ENCODE measurements around the gene VPS8.

Gene VPS8

DNA sequence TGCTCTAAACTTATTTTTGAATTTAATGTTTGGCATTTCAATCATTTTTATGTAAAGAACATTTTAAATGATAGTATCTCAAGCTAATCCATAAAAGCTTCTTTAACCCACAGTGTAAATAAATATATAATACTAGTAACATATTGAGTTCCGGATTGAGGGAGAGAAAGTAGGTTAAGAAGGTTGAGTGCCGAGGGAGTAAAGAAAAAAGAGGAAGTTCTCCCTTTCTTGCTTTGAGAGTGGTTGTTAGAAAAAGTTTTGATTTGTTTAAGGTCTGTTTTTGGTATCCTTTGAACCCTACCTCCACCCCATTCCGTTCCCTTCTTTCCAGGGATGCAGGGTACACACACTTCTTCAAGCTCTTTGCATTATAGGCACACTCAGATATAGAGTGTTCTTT is 130.8 kb downstream of the VPS8 start:
- no peak for ATAC-seq
- no peak for TF ChIP-seq PATZ1 (CRISPR knock-in tag; IDR thresholded peaks at IDR 0.05; ENCODE audit: borderline replicate concordance)
- TF ChIP-seq OSR1 (CRISPR knock-in tag; IDR thresholded peaks at IDR 0.05): no peak

DNA sequence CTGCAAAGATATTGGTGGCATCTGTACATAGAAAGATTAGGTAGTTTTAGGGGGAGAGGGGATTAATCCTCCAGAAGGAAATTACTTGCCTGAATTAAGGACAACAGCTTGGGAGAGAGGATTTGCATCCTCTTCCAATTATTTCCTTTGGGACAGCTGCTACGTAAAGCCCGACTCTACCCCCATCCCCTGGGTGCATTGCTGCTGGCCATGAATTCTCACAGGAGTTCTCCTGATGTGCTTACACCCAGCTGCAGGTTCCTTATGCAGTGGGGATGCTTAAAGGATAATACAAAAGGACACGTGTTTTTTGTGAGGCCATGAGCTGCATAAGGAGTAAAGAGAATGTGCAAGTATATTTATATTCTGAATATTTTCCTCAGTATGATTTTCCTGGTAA is 132.3 kb downstream of the VPS8 start:
- TF ChIP-seq POU6F1 (CRISPR knock-in tag; IDR thresholded peaks at IDR 0.05; ENCODE audit: borderline replicate concordance, low read depth) (no peak), PPARA (CRISPR knock-in tag; IDR thresholded peaks at IDR 0.05; ENCODE audit: borderline replicate concordance) (no peak), TCF4 (CRISPR knock-in tag; IDR thresholded peaks at IDR 0.05; ENCODE audit: borderline replicate concordance) (no peak), OSR1 (CRISPR knock-in tag; IDR thresholded peaks at IDR 0.05) (no peak), TSHZ2 (CRISPR knock-in tag; IDR thresholded peaks at IDR 0.05) (no peak)
- ATAC-seq: no peak

DNA sequence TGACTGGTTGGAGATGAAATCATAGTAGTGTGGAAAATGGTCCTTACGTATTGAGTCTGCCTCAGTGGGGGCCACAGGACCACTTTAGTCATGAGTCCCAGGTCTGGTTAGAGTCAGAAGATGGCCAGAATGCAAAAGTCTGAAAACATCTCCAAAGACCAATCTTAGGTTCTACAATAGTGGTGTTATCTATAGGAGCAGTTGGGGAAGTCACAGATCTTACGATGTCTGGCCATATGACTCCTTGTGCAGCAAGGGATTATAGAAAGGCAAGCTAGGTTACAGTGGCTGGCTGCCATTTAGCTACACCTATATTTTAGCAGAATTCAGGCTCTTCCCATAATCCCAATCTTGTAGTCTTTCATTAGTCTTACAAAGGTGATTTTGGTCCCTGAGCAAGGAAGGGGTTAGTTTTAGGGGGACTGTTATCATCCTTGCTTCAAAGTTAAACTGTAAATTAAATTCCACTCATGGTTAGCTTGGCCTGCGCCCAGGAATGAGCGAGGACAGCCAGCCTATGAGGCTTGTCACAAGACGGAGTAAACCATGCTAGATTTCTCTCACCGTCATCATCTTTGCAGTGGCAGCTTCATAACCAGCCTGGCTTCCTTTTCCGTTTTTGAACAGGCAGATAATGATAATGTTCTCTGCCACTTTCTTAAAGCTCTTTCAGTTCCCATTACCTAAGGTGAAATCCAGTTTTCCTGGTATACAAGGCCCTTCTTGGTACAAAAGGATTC is 134.1 kb downstream of the VPS8 start:
- TF ChIP-seq TCF4 (CRISPR knock-in tag; IDR thresholded peaks at IDR 0.05; ENCODE audit: borderline replicate concordance) (no peak), TOX (CRISPR knock-in tag; IDR thresholded peaks at IDR 0.05; ENCODE audit: borderline replicate concordance) (no peak), ZNF8 (CRISPR knock-in tag; IDR thresholded peaks at IDR 0.05) (no peak), SNAI2 (CRISPR knock-in tag; IDR thresholded peaks at IDR 0.05) (no peak), ZNF565 (CRISPR knock-in tag; conservative IDR thresholded peaks at IDR 0.05; ENCODE audit: low read depth) (no peak), PATZ1 (CRISPR knock-in tag; IDR thresholded peaks at IDR 0.05; ENCODE audit: borderline replicate concordance) (no peak), BACH2 (CRISPR knock-in tag; IDR thresholded peaks at IDR 0.05; ENCODE audit: borderline replicate concordance) (no peak), OSR1 (CRISPR knock-in tag; IDR thresholded peaks at IDR 0.05) (no peak), PPARA (CRISPR knock-in tag; IDR thresholded peaks at IDR 0.05; ENCODE audit: borderline replicate concordance) (no peak), ISL1 (CRISPR knock-in tag; IDR thresholded peaks at IDR 0.05) (no peak)
- ATAC-seq: no peak

GRCh38 chr3:184946917-184947316 is 135.0 kb downstream of the VPS8 start:
- TF ChIP-seq CSDC2 (CRISPR knock-in tag; IDR thresholded peaks at IDR 0.05) (no peak), CSRNP3 (CRISPR knock-in tag; IDR thresholded peaks at IDR 0.05) (no peak), OSR1 (CRISPR knock-in tag; IDR thresholded peaks at IDR 0.05) (no peak), ZNF70 (CRISPR knock-in tag; IDR thresholded peaks at IDR 0.05) (no peak)
- TF ChIP-seq, protein P1, sequence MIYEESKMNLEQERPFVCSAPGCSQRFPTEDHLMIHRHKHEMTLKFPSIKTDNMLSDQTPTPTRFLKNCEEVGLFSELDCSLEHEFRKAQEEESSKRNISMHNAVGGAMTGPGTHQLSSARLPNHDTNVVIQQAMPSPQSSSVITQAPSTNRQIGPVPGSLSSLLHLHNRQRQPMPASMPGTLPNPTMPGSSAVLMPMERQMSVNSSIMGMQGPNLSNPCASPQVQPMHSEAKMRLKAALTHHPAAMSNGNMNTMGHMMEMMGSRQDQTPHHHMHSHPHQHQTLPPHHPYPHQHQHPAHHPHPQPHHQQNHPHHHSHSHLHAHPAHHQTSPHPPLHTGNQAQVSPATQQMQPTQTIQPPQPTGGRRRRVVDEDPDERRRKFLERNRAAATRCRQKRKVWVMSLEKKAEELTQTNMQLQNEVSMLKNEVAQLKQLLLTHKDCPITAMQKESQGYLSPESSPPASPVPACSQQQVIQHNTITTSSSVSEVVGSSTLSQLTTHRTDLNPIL (CRISPR knock-in tag; IDR thresholded peaks at IDR 0.05; ENCODE audit: low read depth): no peak
- no peak for ATAC-seq
